GM12874 (cell line): Measurements from ENCODE around the gene BMF.

ENCODE experiments used
- CTCF ChIP-seq: IDR thresholded peaks from 2 replicates; pipeline ENCODE4 v1.5.1; 2011; ENCODE audit warnings: low read depth, mild to moderate bottlenecking, control low read depth, low read length, moderate library complexity; ENCODE audit not compliant: insufficient read depth

BMF gene

GRCh38 chr15:40050788-40051470 is 57.8 kb downstream of the BMF start:
- no peak for TF ChIP-seq CTCF

DNA sequence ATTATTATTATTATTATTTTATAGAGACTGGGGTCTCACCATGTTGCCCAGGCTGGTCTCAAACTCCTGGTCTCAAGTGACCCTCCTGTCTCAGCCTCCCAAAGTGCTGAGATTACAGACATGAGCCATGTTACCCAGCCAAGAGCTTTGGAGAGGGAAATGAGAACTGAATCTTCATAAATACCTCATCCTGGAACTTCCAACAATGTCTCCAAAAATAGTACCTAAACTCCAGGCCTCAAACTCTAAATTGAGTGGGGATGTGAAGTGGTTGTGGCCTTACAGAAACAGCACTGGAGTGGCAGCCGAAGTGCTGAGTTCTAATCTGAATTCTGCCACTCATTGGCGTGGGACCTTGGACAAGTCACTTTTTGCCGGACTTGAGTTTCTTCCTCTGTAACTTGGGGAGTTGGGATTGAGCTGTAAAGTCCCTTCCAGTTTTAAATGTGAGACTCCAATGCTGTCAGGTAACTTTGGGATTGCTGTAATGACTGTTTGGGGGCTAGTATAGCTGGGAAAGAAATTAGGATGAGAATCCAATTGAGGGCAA is 59.7 kb downstream of the BMF start:
- no peak for TF ChIP-seq CTCF

DNA sequence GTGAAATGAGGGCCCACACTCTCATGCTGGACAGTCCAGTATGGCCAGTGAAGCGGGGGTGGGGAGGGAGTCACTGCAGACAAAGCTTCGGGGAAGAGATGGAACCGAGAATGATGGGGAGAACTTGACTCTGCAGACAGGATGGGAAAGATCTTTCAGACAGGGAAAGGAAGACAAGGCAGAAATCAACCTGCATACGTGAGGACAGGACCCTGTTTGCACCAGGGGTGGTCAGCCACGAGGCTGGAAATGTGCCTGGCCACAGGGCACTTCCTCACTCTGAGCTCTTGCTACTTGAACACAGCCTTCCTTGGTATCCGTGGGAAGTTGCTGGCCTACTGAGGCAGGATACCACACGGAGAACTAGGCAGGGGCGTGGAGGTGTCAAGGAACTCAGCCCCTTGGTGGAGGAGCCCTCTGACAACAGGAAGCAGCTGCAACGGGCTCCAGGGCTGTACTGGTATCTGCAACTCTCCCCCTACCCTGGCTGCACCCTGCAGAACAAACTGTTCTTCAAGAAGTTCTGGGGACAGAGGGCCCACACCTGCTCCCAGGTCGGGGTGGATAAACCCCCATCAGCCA is 60.4 kb downstream of the BMF start:
- TF ChIP-seq CTCF, result no peak

DNA sequence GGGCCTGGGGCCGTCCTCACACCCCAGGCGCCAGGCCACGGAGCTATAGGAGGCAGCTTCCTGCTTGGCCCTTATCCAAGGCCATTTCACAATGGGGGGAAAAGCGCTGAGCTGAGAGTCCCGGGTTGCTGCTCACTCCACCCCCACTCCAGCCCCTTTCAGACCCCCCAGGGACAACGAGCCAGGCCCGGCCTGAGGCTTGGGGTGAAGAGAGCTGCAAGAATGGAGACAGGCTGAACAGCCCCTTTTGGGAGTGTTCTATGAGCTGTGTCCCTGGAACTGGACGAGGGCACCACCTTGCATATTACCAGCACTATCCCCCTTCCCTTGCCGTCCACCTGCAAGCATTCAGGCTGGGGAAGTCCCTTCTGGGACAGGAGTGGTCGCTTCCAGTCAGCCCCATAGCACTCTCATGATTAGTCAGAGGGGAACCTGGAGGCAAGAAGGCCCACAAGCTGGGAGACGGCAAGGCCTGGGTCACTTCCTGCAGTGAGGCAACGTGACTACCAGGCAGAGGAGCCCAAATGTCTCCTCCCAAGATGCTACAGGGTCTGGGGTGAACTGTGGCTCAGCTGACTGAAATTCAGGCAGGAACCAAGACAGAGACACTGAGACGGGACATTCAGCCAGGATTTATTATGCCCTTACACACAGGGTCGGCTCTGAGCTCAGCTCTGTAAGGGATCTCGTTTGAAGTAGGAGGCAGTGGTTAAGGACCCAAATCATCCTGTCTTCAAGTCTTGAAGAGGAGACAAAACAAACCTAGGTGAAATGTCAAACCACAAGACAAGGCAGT is 61.1 kb downstream of the BMF start:
- TF ChIP-seq CTCF, result no peak

DNA sequence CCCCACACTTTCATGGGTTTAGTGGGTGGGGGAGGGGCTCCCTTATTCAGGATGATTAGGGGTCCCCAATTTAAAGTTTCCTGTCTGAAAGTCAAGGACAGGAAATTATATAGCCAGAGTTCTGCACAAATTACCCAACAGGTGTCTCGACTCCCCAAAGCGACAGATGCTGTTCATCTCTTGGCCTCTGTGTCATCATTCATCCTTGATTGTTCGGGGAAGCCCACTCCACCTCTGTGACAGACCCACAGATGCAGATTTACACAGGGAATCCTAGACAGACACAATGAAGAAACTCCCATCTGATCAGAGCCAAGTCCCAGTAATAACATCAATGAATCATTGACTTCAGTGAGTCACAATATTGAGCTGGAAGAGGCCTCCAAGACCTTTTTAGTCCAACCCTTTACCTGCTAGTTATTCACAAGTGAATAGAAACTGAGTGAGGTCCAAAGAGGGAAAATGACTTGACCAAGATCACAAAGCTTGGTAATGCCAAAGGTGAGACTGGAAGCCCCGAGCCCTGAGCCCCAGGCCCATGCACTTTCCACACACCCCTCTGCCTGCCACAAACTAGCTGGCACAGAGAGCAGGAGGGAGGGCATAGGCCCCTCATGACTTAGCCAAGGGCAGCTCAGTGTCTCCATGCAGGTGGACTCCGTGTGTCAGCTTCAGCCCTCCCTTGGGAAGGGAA is 61.8 kb downstream of the BMF start:
- TF ChIP-seq CTCF, result no peak

GRCh38 chr15:40045572-40046217 is 63.0 kb downstream of the BMF start:
- TF ChIP-seq CTCF, result no peak
